ENCODE measurements around the gene BCL11B.

The BCL11B gene

DNA sequence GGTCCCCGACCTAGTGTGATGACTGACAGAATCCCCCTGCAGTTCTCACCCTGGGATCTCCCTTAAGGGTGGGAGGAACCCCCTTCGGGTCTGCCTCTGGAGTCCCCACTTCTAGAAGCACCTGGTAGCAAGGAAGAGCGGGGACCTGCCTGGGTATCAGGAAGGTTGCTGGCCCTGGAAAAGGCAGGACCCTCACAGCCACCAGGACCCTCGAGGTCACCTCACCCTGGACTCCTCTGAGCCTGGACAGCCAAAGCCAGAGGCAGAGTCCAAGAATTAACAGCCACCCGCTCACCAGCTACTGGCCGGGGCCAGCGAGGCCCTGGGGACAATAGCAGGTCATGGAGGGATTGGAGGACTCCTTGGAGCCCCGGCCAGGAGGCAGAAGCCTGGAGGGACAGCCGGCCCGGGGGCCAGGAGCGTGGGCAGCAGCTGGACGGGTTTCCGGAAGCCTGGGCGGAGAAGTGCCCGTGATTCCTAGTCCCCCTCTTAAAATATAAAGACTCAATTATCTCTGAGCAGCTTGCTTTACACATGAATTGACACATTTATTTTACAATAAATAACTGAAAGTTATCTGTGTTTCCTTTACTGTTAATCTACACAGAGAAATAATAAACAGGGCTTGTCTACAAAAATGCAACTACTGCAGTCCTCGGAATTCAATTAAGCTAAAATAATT lies 17.5 kb downstream of the BCL11B start:
- no peak overlapping the region for H3K4me3 Mint-ChIP-seq
- no peaks in the 10 kb centered on the region for H3K36me3 Mint-ChIP-seq
- no peaks in the 10 kb centered on the region for H3K4me1 Mint-ChIP-seq
- no peak overlapping the region for H3K27ac Mint-ChIP-seq
- H3K9me3 Mint-ChIP-seq = no peaks in the 10 kb centered on the region
- peaks cover 73% of the 10 kb centered on the region for H3K27me3 Mint-ChIP-seq
- ATAC-seq = no peak

DNA sequence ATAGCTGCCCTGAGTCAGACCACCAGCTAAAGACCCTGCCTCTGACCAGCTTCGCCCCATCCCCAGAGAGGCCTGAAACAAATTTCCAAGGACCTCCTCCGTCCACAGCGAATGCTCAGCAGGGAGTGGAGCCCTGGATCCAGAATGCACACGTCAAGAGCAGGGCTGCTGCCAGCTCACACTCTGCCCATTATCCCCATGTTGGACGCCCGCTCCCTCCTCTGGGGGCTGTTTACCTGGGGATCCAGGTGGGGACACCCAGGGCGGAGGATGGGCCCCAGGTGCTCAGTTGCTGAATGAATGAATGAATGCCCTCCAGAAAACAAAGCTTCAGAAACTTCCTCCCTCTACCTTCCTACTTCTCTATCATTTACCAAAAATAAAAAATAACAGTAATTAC lies 18.1 kb downstream of the BCL11B start:
- Mint-ChIP-seq H3K4me1 (no peaks in the 10 kb centered on the region), H3K4me3 (no peak overlapping the region), H3K36me3 (no peaks in the 10 kb centered on the region), H3K27me3 (peaks cover 73% of the 10 kb centered on the region), H3K9me3 (no peaks in the 10 kb centered on the region), H3K27ac (no peak overlapping the region)
- ATAC-seq = no peak

DNA sequence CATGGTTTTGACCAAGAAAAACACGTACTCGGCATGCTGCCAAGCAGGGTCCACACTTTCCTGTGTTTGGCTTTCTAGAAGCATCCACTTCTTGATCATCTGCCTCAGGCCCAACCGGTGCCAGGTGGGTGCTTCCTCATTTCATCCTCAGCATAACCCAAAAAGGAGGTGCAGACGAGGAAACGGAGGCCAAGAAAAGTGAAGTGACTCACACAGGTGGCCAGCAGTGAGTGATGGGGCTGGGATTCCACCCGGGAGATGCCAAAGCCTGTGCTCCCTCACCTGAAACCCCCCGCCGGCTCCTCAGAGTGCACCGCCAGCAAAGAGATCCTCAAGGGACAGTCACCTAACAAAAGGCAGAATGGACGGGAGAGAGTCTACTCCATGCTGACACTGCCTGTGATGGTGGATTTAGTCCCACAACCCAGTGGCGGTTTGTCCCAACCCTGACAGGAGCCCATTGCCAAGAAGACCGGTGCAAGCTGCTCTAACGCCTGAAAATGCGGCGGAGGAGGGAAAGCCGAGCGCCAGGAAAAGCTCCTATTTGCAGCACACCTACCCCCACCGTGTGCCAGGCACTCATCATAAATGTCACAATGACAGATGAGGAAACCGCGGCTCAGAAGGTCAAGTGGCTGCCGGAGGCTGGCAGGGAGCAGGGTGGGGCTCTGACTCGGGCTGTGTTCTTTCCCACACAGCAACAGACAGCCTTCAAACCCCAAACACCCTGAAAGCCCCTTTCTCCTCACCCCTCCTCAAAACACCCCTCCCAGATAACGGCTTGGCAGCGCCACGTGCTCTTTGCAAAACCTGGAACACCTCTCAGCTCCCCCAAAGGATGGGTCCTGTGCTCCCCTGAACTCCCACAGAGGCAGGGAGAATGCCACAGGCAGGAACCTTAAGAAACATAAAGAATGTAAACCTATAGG lies 18.8 kb downstream of the BCL11B start:
- no peaks in the 10 kb centered on the region for H3K4me1 Mint-ChIP-seq

DNA sequence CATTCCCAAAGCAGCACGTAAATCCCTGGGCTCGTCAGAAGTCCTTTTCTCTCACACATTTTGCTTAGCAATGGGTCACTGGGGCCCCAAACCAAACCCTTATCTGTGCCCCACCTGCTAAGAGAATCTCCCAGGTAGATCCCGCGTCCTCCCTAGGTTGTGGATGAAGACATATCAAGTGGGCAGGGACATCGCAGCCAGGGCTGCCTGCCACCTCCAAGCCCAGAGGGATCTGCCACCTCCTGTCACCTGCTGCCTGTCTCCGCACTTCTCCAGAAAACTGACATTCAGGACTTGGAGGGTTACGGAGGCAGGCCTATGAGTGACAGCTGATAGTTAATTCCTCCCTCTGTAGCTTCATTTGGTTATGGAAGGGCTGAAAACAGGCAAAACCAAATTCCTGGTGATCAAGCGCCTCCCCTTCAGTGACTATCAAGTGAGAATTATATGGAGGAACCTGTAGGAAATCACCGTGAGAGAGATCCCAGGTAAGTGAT lies 19.5 kb downstream of the BCL11B start:
- Mint-ChIP-seq H3K36me3 (no peaks in the 10 kb centered on the region), H3K4me3 (no peak overlapping the region), H3K27ac (no peak overlapping the region), H3K4me1 (no peaks in the 10 kb centered on the region), H3K9me3 (no peaks in the 10 kb centered on the region), H3K27me3 (peaks cover 73% of the 10 kb centered on the region)
- no peak for ATAC-seq

More for the DNA sequence above, 18.8 kb downstream of the BCL11B start:
- H3K27ac Mint-ChIP-seq = no peak overlapping the region
- no peaks in the 10 kb centered on the region for H3K9me3 Mint-ChIP-seq
- H3K4me3 Mint-ChIP-seq = no peak overlapping the region
- peaks cover 73% of the 10 kb centered on the region for H3K27me3 Mint-ChIP-seq
- no peak for ATAC-seq
- H3K36me3 Mint-ChIP-seq = no peaks in the 10 kb centered on the region

DNA sequence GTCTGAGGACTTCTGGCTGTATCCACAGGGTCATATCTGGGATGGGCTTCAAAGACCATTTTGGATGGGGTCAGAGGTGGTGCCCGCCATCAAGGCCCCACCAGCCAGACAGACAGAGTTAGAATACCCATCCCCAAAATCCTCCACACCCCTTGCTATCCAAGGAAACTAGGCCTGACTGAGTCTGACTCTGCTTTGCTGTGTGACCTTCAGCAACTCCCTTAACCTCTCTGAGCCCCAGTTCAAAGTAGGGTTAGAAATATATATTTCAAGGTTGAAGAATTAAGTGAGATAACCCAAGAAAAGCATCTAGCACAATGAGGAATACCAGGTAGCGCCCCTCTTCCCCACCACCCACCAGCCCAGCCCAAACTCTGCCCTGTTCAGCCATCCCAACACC lies 20.3 kb downstream of the BCL11B start:
- Mint-ChIP-seq H3K9me3 (no peaks in the 10 kb centered on the region), H3K4me3 (no peak overlapping the region), H3K27ac (no peak overlapping the region), H3K4me1 (no peaks in the 10 kb centered on the region), H3K36me3 (no peaks in the 10 kb centered on the region), H3K27me3 (peaks cover 73% of the 10 kb centered on the region)
- no peak for ATAC-seq

DNA sequence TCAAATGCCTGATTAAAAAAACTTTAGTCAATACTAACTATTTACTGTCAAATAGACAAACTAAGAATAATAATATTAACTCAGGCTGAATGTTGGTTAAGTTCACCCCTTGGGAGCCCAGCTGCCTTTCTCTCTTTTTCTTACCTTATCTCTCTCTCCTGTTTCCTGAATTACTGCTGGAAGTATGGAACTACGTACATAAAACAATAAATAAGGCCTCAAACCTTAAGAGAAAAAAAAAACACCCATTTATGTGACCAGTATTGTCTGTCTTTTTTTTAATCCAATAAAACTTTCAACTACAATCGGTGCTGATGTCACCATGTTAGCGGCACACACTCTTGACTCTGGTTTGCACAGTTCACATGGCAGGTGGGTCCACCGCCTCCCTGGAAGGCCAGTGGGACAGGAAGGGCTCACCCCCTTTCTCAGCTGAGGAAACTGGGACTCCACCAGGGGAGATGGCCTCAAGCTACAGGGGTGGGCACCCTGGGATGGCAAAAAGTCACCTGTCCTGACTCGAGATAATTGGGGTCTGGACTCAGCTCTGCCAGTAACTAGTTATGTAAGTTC lies 21.3 kb downstream of the BCL11B start:
- Mint-ChIP-seq H3K27ac (no peak overlapping the region), H3K4me3 (no peak overlapping the region), H3K9me3 (no peaks in the 10 kb centered on the region), H3K4me1 (no peaks in the 10 kb centered on the region), H3K36me3 (no peaks in the 10 kb centered on the region), H3K27me3 (peaks cover 70% of the 10 kb centered on the region)
- ATAC-seq = no peak

DNA sequence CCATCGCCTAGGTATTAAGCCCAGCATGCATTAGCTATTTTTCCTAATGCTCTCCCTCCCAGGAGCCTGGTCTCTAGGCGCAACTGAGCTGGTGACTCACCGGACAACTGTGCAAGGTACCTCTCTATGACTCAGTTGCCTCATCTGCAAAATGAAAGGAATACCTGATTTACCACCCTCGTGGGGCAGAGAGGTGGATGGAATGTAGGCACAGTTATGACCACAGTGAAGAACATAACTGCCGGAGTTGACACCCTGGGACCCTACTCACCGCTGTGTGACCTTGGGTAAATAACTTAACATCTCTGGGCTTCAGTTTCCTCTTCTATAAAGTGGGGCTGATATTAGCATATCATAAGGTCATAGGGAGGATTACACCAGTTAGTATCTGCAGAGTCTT lies 22.6 kb downstream of the BCL11B start:
- Mint-ChIP-seq H3K9me3 (no peaks in the 10 kb centered on the region), H3K27ac (no peak overlapping the region), H3K4me1 (no peaks in the 10 kb centered on the region), H3K36me3 (no peaks in the 10 kb centered on the region), H3K27me3 (peaks cover 71% of the 10 kb centered on the region), H3K4me3 (no peak overlapping the region)
- no peak for ATAC-seq

DNA sequence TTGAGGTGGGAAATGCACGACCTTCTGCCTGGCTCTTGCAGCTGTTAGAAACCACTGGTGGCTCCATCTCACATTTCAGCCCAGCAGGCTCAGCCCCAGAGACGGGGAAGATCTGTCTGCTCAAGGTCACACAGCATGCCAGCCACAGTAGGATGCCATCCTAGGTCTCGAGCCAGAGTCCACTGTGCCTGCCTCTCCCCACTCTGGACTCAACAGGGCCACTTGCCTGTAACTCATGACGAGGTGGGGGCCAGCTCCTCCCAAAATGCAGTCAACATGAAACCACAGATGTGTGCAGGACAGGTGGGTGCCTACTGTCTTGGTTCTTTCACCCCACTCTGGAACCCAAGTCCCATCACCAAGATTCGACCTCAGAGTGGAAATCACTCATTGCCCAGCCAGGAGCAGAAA lies 23.2 kb downstream of the BCL11B start:
- Mint-ChIP-seq H3K4me1 (no peaks in the 10 kb centered on the region), H3K36me3 (no peaks in the 10 kb centered on the region), H3K27me3 (peaks cover 71% of the 10 kb centered on the region), H3K27ac (no peak overlapping the region), H3K4me3 (no peak overlapping the region), H3K9me3 (no peaks in the 10 kb centered on the region)
- ATAC-seq = no peak

DNA sequence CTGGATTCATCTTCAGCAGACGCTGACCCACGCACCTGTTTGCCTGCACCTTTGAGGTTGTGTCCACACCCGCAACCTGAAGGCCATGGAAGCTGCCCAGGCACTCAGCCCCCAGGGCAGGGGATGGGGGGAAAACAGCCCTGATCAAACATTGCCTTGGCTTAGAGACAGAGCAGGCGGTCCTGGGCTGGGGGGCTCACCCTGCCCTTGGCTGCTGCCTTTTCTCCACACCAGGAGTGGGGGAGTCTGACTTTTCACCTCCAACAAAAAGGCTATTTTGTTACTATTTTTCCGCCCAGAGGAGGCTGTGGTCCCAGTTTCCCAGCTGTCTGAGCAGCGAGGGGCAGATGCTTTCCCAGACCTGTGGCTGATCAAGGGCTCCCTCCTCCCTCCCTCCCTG lies 24.2 kb downstream of the BCL11B start:
- peaks cover 64% of the 10 kb centered on the region for H3K27me3 Mint-ChIP-seq
- no peak for ATAC-seq
- H3K36me3 Mint-ChIP-seq = no peaks in the 10 kb centered on the region
- no peaks in the 10 kb centered on the region for H3K9me3 Mint-ChIP-seq
- no peaks in the 10 kb centered on the region for H3K4me1 Mint-ChIP-seq
- H3K27ac Mint-ChIP-seq = no peak overlapping the region
- H3K4me3 Mint-ChIP-seq = no peak overlapping the region

DNA sequence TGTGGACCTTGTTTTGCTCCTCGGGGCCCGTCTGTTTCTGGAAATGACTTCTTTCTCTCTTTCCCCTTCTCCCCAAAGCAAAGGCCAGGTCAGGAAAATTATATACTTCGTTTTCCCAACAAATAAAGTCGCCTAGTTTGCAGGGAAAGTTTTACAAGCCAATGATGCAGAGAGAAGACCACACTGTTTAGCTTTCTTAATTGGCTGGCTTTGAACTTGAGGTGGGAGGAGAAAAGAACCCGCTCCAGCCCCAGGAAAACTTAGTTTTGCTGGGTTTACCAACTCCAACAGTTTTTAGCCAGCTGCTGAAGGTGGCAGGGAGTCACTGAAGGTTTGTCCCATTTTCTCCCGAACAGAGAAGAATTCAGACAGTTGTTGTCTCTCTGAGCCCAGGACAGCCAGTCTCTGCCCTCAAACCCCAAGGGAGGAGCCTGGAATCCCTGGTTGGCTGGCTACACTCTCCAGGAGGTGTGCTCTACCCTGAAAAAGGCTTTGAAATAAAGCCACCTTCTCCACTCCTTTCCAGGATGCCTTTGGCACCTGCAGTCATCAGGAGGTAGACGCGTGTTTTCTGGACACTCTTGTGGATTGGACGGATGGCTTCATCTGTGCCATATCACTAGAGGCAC lies 24.8 kb downstream of the BCL11B start:
- H3K36me3 Mint-ChIP-seq = no peaks in the 10 kb centered on the region
- H3K4me1 Mint-ChIP-seq = no peaks in the 10 kb centered on the region
- no peak for ATAC-seq
- H3K27ac Mint-ChIP-seq = no peak overlapping the region
- H3K27me3 Mint-ChIP-seq = peaks cover 61% of the 10 kb centered on the region
- no peak overlapping the region for H3K4me3 Mint-ChIP-seq
- no peaks in the 10 kb centered on the region for H3K9me3 Mint-ChIP-seq

DNA sequence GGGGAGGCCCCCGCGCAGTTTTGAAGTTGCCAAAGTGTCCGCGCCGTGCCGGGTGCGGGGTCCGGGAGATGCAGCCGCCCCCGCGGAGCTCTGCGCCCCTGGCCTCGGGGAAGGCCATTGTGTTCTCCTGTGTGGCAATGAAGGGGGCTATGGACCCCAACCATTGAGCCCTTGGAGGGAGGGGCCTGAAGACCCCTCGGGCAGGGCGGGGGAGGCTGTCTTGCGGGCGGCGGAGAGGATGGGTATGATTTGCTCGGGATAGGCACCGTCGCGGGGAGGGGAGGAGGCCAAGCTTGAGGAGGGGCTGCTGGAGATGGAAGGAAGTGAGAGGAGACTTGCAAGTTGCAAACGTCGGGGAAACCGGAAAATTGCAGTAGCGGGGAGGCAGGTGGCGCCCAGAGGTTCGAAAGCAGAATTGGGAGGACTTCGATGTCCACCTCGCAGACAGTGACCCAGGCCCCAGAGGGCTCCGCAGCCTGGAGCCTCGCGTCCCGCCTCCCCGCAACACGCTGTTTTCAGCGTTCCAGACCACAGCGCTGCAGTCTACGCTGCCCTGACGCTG lies 25.4 kb downstream of the BCL11B start:
- Mint-ChIP-seq H3K4me1 (no peaks in the 10 kb centered on the region), H3K4me3 (no peak overlapping the region), H3K27me3 (peaks cover 57% of the 10 kb centered on the region), H3K27ac (no peak overlapping the region), H3K9me3 (no peaks in the 10 kb centered on the region), H3K36me3 (no peaks in the 10 kb centered on the region)
- ATAC-seq = no peak

DNA sequence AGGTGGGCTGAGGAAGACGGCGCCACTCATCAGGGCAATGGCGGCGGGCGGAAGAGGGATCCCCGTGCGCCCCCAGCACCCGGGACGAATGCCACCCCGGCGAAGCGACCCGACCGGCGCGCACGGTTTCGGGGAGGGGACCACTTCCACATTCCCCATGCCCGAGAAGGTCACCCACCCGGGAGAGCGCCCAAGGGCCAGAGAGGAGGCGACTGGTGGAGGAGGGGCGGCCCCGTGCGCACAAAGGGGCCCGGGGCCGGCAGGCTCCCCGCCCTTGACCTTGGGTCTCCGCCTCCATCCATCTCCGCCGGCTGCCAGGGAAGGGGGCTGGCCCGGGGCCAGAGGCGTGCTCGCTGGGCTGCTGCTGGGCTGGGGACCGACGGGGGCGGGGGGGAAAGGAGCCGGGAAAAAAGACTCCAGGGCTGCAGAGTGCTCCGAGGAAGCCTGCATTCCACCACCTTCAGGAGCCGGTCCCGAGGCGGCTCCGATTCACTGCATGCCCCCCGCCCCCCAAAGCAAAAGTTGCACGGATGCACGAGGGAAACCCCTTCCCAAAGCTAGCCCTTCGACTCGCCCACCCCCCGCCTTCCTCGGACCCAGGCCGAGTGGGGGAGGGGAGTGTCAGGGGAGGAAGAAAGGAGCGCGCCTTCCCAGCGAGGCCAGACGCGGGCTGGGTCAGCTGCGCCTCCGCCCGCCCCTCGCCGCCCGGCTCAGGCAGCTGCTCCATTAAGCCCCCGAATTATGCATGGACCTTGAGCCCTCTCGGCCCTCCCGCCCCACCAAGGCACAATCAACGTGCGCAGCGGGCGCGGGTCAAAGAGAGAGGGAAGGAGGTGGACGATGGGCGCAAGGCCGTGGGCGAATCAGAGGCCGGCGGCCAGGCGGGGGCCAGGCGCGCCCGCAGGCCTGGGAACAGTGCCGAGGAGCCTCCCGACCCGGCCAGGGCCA lies 26.2 kb downstream of the BCL11B start:
- Mint-ChIP-seq H3K4me1 (no peaks in the 10 kb centered on the region), H3K4me3 (no peak overlapping the region), H3K27ac (no peak overlapping the region), H3K36me3 (no peaks in the 10 kb centered on the region), H3K9me3 (no peaks in the 10 kb centered on the region), H3K27me3 (peaks cover 50% of the 10 kb centered on the region)
- no peak for ATAC-seq

DNA sequence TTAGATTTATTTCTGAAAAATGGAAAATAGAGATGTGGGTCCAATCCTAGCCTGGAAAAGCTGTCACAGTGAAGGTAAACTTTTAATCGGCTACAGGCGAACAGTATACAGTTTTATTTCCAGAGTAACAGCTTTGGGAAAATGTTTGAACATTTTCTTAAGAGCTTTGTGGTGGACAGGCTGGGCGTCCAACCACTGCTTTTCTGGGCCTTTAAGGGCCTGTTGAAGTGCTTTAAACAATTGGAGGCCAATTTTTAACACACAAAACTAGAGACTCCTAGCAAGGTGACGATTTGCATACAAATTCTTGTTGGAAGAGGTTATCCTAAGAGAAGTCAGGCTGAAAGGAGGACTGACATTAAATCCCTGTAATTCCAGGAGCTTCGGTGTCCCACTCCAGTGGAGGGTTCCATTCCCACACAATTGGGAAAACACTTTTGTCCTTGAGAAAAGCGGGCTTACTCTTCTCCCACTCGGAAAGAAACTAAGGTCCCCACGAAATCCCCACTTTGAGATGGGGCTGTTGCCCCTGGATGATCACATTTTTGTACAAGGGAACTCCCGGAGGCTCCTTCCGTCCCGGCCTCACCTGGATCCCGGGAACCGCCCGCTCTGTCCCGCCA lies 26.9 kb downstream of the BCL11B start:
- ATAC-seq = no peak
- H3K9me3 Mint-ChIP-seq = no peaks in the 10 kb centered on the region
- no peaks in the 10 kb centered on the region for H3K36me3 Mint-ChIP-seq
- no peak overlapping the region for H3K4me3 Mint-ChIP-seq
- peaks cover 46% of the 10 kb centered on the region for H3K27me3 Mint-ChIP-seq
- no peaks in the 10 kb centered on the region for H3K4me1 Mint-ChIP-seq
- H3K27ac Mint-ChIP-seq = no peak overlapping the region

Measured in stimulated activated memory B cell treated with anti-CD40 and anti-IgM and Interleukin-4, amounts not matched to agents 10 μg/mL and 1 μg/mL and 100 μg/mL, for 72 hours (primary cell).